Nucleus accumbens (tissue), 56 donors: ENCODE measurements around the gene COMMD6.
"Not testable (repeated sequence)": the region's sequence is repeated elsewhere in the genome, so short reads cannot be mapped to it uniquely, and the experiment has no call there.

Source experiments
- DNase-seq, 56 donors: peaks; one replicate each; lab custom pipeline; 2025; lab: John Stamatoyannopoulos, UW

COMMD6 gene

GRCh38 chr13:75537401-75538365 is at the start of gene COMMD6:
Gene COMMD6, minus strand, starts transcription at chr13:75537841. Its CDS starts 36 bp downstream, at chr13:75537805.
- DNase-seq, result peak in 54 of 56 donors; percentile 15 to 82 (median 66)

GRCh38 chr13:75585153-75585552 is 47.5 kb upstream of the COMMD6 start:
- DNase-seq, result no peak

- DNase-seq, result no peak
These were observed 45.5 kb upstream of the COMMD6 start for GRCh38 chr13:75583091-75583490.

GRCh38 chr13:75581874-75582640 is 44.4 kb upstream of the COMMD6 start:
- no peak for DNase-seq

GRCh38 chr13:75579529-75579928 is 41.9 kb upstream of the COMMD6 start:
- DNase-seq, result no peak

GRCh38 chr13:75569576-75569975 is 31.9 kb upstream of the COMMD6 start:
- DNase-seq, result no peak

GRCh38 chr13:75566658-75567057 is 29.0 kb upstream of the COMMD6 start:
- no peak for DNase-seq

- DNase-seq, result no peak
These were observed 20.7 kb upstream of the COMMD6 start for GRCh38 chr13:75558145-75558840.

GRCh38 chr13:75556961-75557360 is 19.3 kb upstream of the COMMD6 start:
- DNase-seq, result no peak

GRCh38 chr13:75555836-75556235 is 18.2 kb upstream of the COMMD6 start:
- DNase-seq, result no peak

GRCh38 chr13:75554981-75555380 is 17.3 kb upstream of the COMMD6 start:
- no peak for DNase-seq

- DNase-seq, result no peak
These were observed 16.8 kb upstream of the COMMD6 start for GRCh38 chr13:75554464-75554863.

GRCh38 chr13:75550159-75550567 is 12.5 kb upstream of the COMMD6 start:
- peak in 8 of 56 donors; percentile 15 to 41 (median 30) for DNase-seq

GRCh38 chr13:75549262-75550158 is 11.9 kb upstream of the COMMD6 start, which contains the start of gene UCHL3:
Gene UCHL3, plus strand, starts transcription at chr13:75549791. Its CDS starts 30 bp downstream, at chr13:75549821.
- DNase-seq, result peak; percentile 56 to 97 (median 92)

GRCh38 chr13:75547917-75548316 is 10.3 kb upstream of the COMMD6 start:
- DNase-seq, result no peak

- DNase-seq, result not testable (repeated sequence)
These were observed 7.7 kb upstream of the COMMD6 start for GRCh38 chr13:75545386-75545785.

GRCh38 chr13:75544681-75545330 is 7.2 kb upstream of the COMMD6 start:
- no peak for DNase-seq

GRCh38 chr13:75541961-75542360 is 4.3 kb upstream of the COMMD6 start:
- DNase-seq, result no peak

GRCh38 chr13:75541287-75541686 is 3.6 kb upstream of the COMMD6 start:
- peak in 2 of 56 donors; percentile 3 to 6 for DNase-seq
